WTC11 (cell line): Measurements from ENCODE around the gene FAM193A. TPM values are rescaled to one million over a fixed set of nuclear protein-coding genes. Genes with fewer than 3 reads are reported as not detected.
A peak's percentile ranks its signal among the peaks of the same experiment; 100 is the strongest.

Source experiments
- ATAC-seq: fragments of 200-7000 bp; cut with Tn5 transposase; 2 replicates; pipeline ENCODE4 v1.10.0; 2021; ENCODE audit warnings: mild to moderate bottlenecking, moderate library complexity
- CTCF ChIA-PET: fragments of 300-600 bp; sonication (Branson Sonifier 250); formaldehyde crosslinking; loops from one replicate; lab custom pipeline; 2021; ENCODE audit warnings: antibody characterized with exemption; lab: Charles Lee
- POLR2A ChIA-PET: fragments of 350-600 bp; sonication (Branson Sonifier 250); formaldehyde crosslinking; loops from one replicate; lab custom pipeline; 2021; ENCODE audit warnings: antibody characterized with exemption; lab: Charles Lee
- DNase-seq: peaks from one replicate; pipeline ENCODE4 v3.0.0; 2021; ENCODE audit warnings: low spot score
- H3K27ac Mint-ChIP-seq: 2 replicates; pipeline ENCODE4 v1.8.0; 2021; ENCODE audit warnings: mixed read lengths
- H3K27me3 Mint-ChIP-seq: 2 replicates; pipeline ENCODE4 v1.8.0; 2021; ENCODE audit warnings: low read depth, mild to moderate bottlenecking, moderate library complexity, mixed read lengths
- H3K36me3 Mint-ChIP-seq: 2 replicates; pipeline ENCODE4 v1.8.0; 2021; ENCODE audit warnings: mixed read lengths
- H3K4me1 Mint-ChIP-seq: 2 replicates; pipeline ENCODE4 v1.8.0; 2022; ENCODE audit warnings: mixed read lengths
- H3K4me3 Mint-ChIP-seq: 2 replicates; pipeline ENCODE4 v1.8.0; 2021; ENCODE audit warnings: mild to moderate bottlenecking, moderate library complexity, mixed read lengths
- H3K9me3 Mint-ChIP-seq: 2 replicates; pipeline ENCODE4 v1.8.0; 2021; ENCODE audit warnings: mixed read lengths
- AFF4 ChIP-seq: sonication (generic); formaldehyde crosslinking; IDR thresholded peaks from 2 replicates; pipeline ENCODE4 v1.8.1; 2023; ENCODE audit warnings: mild to moderate bottlenecking, missing genetic modification reagents, borderline replicate concordance
- ATF1 ChIP-seq: sonication (generic); formaldehyde crosslinking; IDR thresholded peaks from 2 replicates; pipeline ENCODE4 v1.8.1; 2023; ENCODE audit warnings: mild to moderate bottlenecking, moderate library complexity, missing genetic modification reagents
- CDX4 ChIP-seq: fragments of 250-450 bp; sonication (Bioruptor Pico); IDR thresholded peaks from 2 replicates; pipeline ENCODE4 v1.9.0; 2021; ENCODE audit warnings: moderate library complexity, mild to moderate bottlenecking, inconsistent platforms, borderline replicate concordance
- FOXJ3 ChIP-seq: sonication (generic); formaldehyde crosslinking; IDR thresholded peaks from 2 replicates; pipeline ENCODE4 v1.9.0; 2021; ENCODE audit warnings: missing genetic modification reagents, mild to moderate bottlenecking, borderline replicate concordance
- FOXP1 ChIP-seq: sonication (generic); formaldehyde crosslinking; IDR thresholded peaks from 2 replicates; pipeline ENCODE4 v1.8.0; 2022; ENCODE audit warnings: missing genetic modification reagents, mild to moderate bottlenecking, moderate library complexity, borderline replicate concordance
- HMGA2 ChIP-seq: fragments of 250-450 bp; sonication (Bioruptor Pico); IDR thresholded peaks from 2 replicates; pipeline ENCODE4 v1.4.0; 2021; ENCODE audit warnings: mild to moderate bottlenecking, moderate library complexity
- KAT7 ChIP-seq: sonication (generic); formaldehyde crosslinking; IDR thresholded peaks from 2 replicates; pipeline ENCODE4 v1.8.1; 2023; ENCODE audit warnings: missing genetic modification reagents, mild to moderate bottlenecking, borderline replicate concordance
- RELA ChIP-seq: sonication (generic); formaldehyde crosslinking; IDR thresholded peaks from 2 replicates; pipeline ENCODE4 v1.8.1; 2022; ENCODE audit warnings: missing genetic modification reagents, mild to moderate bottlenecking, borderline replicate concordance
- ZNF121 ChIP-seq: sonication (generic); formaldehyde crosslinking; IDR thresholded peaks from 2 replicates; pipeline ENCODE4 v1.8.0; 2023; ENCODE audit warnings: missing genetic modification reagents
- ZNF425 ChIP-seq: fragments of 250-450 bp; sonication (Bioruptor Pico); conservative IDR thresholded peaks from 2 replicates; pipeline ENCODE4 v1.9.0; 2021; ENCODE audit warnings: mild to moderate bottlenecking
- ZNF512 ChIP-seq: sonication (generic); formaldehyde crosslinking; IDR thresholded peaks from 2 replicates; pipeline ENCODE4 v1.8.1; 2022; ENCODE audit warnings: missing genetic modification reagents, borderline replicate concordance
- ZNF671 ChIP-seq: fragments of 250-450 bp; sonication (Bioruptor Pico); IDR thresholded peaks from 2 replicates; pipeline ENCODE4 v1.8.0; 2021; ENCODE audit warnings: mild to moderate bottlenecking
- total RNA-seq: library from RNA; stranded (reverse); gene quantifications from 3 replicates; pipeline ENCODE4 v1.2.3, GENCODE V29; 2021
- TF ChIP-seq, protein P1 (sequence below): sonication (generic); formaldehyde crosslinking; IDR thresholded peaks from 2 replicates; pipeline ENCODE4 v1.8.1; 2023; ENCODE audit warnings: mild to moderate bottlenecking, missing genetic modification reagents
- TF ChIP-seq, protein P2 (sequence below): sonication (generic); formaldehyde crosslinking; IDR thresholded peaks from 2 replicates; pipeline ENCODE4 v1.8.0; 2022; ENCODE audit warnings: mild to moderate bottlenecking, missing genetic modification reagents

The FAM193A gene
- total RNA-seq, 1 experiment from 2014 or later = 28.1 TPM

GRCh38 chr4:2619459-2619858 lies 83.0 kb downstream of the FAM193A start:
- peak overlapping the region; percentile 71 for H3K27ac Mint-ChIP-seq
- DNase-seq = peak; percentile 38

DNA sequence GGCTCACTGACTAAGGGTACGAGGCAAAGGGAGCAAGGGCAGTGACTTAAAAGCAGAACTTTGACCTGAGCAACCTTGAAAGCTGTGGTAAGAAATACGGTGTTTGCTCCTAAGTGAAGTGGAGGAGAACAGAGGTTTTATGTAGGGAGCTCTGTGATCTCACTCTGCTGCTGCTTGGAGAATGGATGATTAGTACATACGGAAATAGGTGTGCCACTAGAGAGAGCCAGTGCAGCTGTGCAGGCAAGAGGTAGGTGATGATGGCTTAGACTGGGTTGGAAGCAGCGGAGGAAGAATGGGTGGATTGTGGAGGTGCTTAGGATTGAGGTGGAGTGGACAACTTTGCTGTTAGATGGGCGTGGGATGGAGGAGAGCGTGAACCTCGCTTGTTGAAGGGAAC lies 85.0 kb downstream of the FAM193A start:
- H3K4me1 Mint-ChIP-seq = peaks cover 50% of the 10 kb centered on the region
- peak overlapping the region; percentile 33 for H3K27ac Mint-ChIP-seq
- no peak overlapping the region for H3K4me3 Mint-ChIP-seq
- peaks cover 8% of the 10 kb centered on the region for H3K36me3 Mint-ChIP-seq
- POLR2A ChIA-PET = interaction anchor here (1.2 kb wide), 1 partner anchor 24 kb away, joined by 7 read pairs; no protein-coding TSS in a partner anchor
- CTCF ChIA-PET = no interaction called here
- no peaks in the 10 kb centered on the region for H3K9me3 Mint-ChIP-seq
- TF ChIP-seq RELA = no peak
- no peak for TF ChIP-seq ZNF121 (CRISPR knock-in tag)
- TF ChIP-seq CDX4 (CRISPR knock-in tag) = no peak
- no peak for TF ChIP-seq AFF4 (CRISPR knock-in tag)
- TF ChIP-seq ZNF512 (CRISPR knock-in tag) = no peak
- TF ChIP-seq ZNF425 (CRISPR knock-in tag) = no peak
- TF ChIP-seq HMGA2 (CRISPR knock-in tag) = no peak
- TF ChIP-seq, protein P1, sequence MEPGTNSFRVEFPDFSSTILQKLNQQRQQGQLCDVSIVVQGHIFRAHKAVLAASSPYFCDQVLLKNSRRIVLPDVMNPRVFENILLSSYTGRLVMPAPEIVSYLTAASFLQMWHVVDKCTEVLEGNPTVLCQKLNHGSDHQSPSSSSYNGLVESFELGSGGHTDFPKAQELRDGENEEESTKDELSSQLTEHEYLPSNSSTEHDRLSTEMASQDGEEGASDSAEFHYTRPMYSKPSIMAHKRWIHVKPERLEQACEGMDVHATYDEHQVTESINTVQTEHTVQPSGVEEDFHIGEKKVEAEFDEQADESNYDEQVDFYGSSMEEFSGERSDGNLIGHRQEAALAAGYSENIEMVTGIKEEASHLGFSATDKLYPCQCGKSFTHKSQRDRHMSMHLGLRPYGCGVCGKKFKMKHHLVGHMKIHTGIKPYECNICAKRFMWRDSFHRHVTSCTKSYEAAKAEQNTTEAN (CRISPR knock-in tag) = no peak
- no peak for TF ChIP-seq ZNF671
- TF ChIP-seq FOXP1 (CRISPR knock-in tag) = no peak
- no peak for TF ChIP-seq KAT7 (CRISPR knock-in tag)
- TF ChIP-seq ATF1 = no peak
- TF ChIP-seq, protein P2, sequence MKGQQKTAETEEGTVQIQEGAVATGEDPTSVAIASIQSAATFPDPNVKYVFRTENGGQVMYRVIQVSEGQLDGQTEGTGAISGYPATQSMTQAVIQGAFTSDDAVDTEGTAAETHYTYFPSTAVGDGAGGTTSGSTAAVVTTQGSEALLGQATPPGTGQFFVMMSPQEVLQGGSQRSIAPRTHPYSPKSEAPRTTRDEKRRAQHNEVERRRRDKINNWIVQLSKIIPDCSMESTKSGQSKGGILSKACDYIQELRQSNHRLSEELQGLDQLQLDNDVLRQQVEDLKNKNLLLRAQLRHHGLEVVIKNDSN (CRISPR knock-in tag) = no peak
- no peak for TF ChIP-seq FOXJ3 (CRISPR knock-in tag)
- TF ChIP-seq, all 79 proteins: peak for 0
- no peak for DNase-seq
- no peak for ATAC-seq
- no peaks in the 10 kb centered on the region for H3K27me3 Mint-ChIP-seq

More at GRCh38 chr4:2619459-2619858, 83.0 kb downstream of the FAM193A start:
- TF ChIP-seq ATF1 = no peak
- TF ChIP-seq, all 79 proteins: peak for 0
- no peaks in the 10 kb centered on the region for H3K27me3 Mint-ChIP-seq
- H3K36me3 Mint-ChIP-seq = peaks cover 7% of the 10 kb centered on the region; the same call in 1 of the 2 replicates
- peak; percentile 13 for ATAC-seq
- H3K9me3 Mint-ChIP-seq = no peaks in the 10 kb centered on the region
- peaks cover 50% of the 10 kb centered on the region for H3K4me1 Mint-ChIP-seq
- CTCF ChIA-PET = no interaction called here
- POLR2A ChIA-PET = no interaction called here
- H3K4me3 Mint-ChIP-seq = no peak overlapping the region
